GM18508 (cell line): ENCODE data around the gene PRUNE1.

Experiments
- ATAC-seq: cut with Tn5 transposase; IDR thresholded peaks from one replicate; pipeline ENCODE4 v1.9.1; 2021; ENCODE audit warnings: moderate number of reproducible peaks; ENCODE audit not compliant: insufficient read depth, unreplicated experiment

The PRUNE1 gene

DNA sequence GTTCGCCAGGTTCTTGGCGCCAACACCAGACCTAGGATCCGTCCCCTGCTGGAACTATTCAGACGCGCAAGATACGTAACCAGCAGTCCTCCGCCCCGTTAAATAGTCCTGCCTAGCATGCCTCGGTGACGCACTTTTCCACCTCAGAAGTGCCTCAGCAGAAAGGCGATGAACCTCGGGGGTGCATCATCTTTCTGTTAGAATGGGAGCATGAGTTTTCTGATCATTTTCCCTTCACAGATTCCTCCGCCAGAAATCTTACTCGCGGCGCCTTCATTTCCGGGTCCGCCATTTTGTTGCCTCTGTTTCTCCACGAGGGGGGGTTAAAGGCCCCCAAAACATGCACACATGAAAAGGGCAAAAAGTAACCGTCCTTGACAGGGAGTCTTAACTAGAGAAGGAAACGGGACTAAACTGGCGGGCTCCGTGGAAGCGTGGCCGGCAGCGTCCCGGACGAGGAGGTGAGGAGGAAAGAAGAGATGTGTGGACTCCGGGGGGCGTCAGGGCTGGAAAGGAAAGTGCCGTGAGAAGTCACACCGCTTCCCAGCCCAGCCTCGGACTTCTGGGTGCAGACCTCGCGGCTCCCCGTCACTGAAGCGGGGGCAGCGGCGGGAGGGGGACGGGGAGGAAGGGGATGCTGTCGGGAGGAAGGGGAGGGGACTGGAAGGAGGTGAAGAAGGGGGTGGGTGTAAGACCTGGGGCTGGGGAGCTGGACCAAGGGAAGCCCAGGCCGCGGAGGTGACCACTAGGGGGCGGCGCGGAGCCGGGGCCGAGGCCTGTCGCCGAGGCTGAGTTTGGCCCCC is 62.4 kb downstream of the PRUNE1 start, which contains the start of gene GABPB2:
Gene GABPB2 (plus strand): TSS at position 288 of the 803 bp plus-strand sequence. CDS start 17,429 bp downstream, outside the sequence.
- no peak for ATAC-seq

DNA sequence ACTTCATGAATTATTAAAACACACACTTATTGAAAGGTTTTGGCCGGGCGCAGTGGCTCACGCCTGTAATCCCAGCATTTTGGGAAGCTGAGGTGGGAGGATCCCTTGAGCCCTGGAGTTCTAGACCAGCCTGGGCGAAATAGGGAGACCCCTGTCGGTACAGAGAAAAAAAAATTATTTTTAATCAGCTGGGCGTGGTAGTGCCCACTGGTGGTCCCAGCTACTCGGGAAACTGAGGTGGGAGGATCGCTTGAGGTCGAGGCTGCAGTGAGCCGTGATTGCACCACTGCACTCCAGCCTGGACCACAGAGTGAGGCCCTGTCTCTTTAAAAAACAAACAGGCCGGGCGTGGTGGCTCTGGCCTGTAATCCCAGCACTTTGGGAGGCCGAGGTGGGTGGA is 64.0 kb downstream of the PRUNE1 start:
- no peak for ATAC-seq
